Measurements from ENCODE around the gene PRODH2. TPM values are rescaled to one million over a fixed set of nuclear protein-coding genes. Genes with fewer than 3 reads are reported as not detected.

The PRODH2 gene
- total RNA-seq, 2 donors from 2014 or later, result not detected

GRCh38 chr19:35846038-35846668 is 33.5 kb upstream of the PRODH2 start:
- peaks cover 9% of the 10 kb centered on the region for H3K27me3 ChIP-seq (replicated peaks; ENCODE audit: insufficient read depth)
- no peaks in the 10 kb centered on the region for H3K9me3 ChIP-seq
- no peak for ATAC-seq (ENCODE audit: insufficient number of reproducible peaks, low FRiP score, low read depth)
- DNase-seq (ENCODE audit: low spot score), result no peak
- H3K27ac ChIP-seq, result no peak overlapping the region
- TF ChIP-seq CTCF (IDR thresholded peaks at IDR 0.05), result no peak
- peaks cover 3 to 8% of the 10 kb centered on the region in 2 donors for H3K4me1 ChIP-seq (ENCODE audit: control insufficient read depth in 1 of 2, low read depth in 2 of 2)
- H3K36me3 ChIP-seq, result no peaks in the 10 kb centered on the region
- peak overlapping the region; percentile 45 for H3K4me3 ChIP-seq

- H3K36me3 ChIP-seq, result no peaks in the 10 kb centered on the region
- peaks cover 9% of the 10 kb centered on the region for H3K27me3 ChIP-seq (replicated peaks; ENCODE audit: insufficient read depth)
- no peaks in the 10 kb centered on the region for H3K9me3 ChIP-seq
- no peak for TF ChIP-seq CTCF (IDR thresholded peaks at IDR 0.05)
- DNase-seq (ENCODE audit: low spot score), result no peak
- H3K4me3 ChIP-seq, result peak overlapping the region; percentile 45
- peaks cover 3 to 8% of the 10 kb centered on the region in 2 donors for H3K4me1 ChIP-seq (ENCODE audit: control insufficient read depth in 1 of 2, low read depth in 2 of 2)
- no peak overlapping the region for H3K27ac ChIP-seq
- no peak for ATAC-seq (ENCODE audit: insufficient number of reproducible peaks, low FRiP score, low read depth)
Measured at GRCh38 chr19:35845215-35846037, 32.8 kb upstream of the PRODH2 start.

- Histone ChIP-seq H3K27ac (no peak overlapping the region), H3K27me3 (replicated peaks; ENCODE audit: insufficient read depth) (peaks cover 9% of the 10 kb centered on the region), H3K9me3 (no peaks in the 10 kb centered on the region), H3K4me3 (no peak overlapping the region), H3K36me3 (no peaks in the 10 kb centered on the region), H3K4me1 (ENCODE audit: control insufficient read depth in 1 of 2, low read depth in 2 of 2) (peaks cover 3 to 8% of the 10 kb centered on the region in 2 donors)
- ATAC-seq (ENCODE audit: insufficient number of reproducible peaks, low FRiP score, low read depth) (no peak), DNase-seq (ENCODE audit: low spot score) (no peak)
- no peak for TF ChIP-seq CTCF (IDR thresholded peaks at IDR 0.05)
Measured at GRCh38 chr19:35844482-35845214, 32.0 kb upstream of the PRODH2 start.

GRCh38 chr19:35843676-35844481 is 31.2 kb upstream of the PRODH2 start:
- ATAC-seq (ENCODE audit: insufficient number of reproducible peaks, low FRiP score, low read depth) (no peak), DNase-seq (ENCODE audit: low spot score) (no peak)
- H3K4me1 ChIP-seq (ENCODE audit: control insufficient read depth in 1 of 2, low read depth in 2 of 2), result peaks cover 3 to 8% of the 10 kb centered on the region in 2 donors
- H3K27me3 ChIP-seq (replicated peaks; ENCODE audit: insufficient read depth), result peaks cover 9% of the 10 kb centered on the region
- no peak overlapping the region for H3K4me3 ChIP-seq
- no peak for TF ChIP-seq CTCF (IDR thresholded peaks at IDR 0.05)
- peaks cover 6% of the 10 kb centered on the region for H3K9me3 ChIP-seq
- no peaks in the 10 kb centered on the region for H3K36me3 ChIP-seq
- H3K27ac ChIP-seq, result no peak overlapping the region
